Measurements from ENCODE around the gene CCL1. TPM values are rescaled to one million over a fixed set of nuclear protein-coding genes. Genes with fewer than 3 reads are reported as not detected.
A peak's percentile ranks its signal among the peaks of the same experiment; 100 is the strongest.

CCL1 gene
- total RNA-seq, 1 experiment from 2014 or later = not detected

DNA sequence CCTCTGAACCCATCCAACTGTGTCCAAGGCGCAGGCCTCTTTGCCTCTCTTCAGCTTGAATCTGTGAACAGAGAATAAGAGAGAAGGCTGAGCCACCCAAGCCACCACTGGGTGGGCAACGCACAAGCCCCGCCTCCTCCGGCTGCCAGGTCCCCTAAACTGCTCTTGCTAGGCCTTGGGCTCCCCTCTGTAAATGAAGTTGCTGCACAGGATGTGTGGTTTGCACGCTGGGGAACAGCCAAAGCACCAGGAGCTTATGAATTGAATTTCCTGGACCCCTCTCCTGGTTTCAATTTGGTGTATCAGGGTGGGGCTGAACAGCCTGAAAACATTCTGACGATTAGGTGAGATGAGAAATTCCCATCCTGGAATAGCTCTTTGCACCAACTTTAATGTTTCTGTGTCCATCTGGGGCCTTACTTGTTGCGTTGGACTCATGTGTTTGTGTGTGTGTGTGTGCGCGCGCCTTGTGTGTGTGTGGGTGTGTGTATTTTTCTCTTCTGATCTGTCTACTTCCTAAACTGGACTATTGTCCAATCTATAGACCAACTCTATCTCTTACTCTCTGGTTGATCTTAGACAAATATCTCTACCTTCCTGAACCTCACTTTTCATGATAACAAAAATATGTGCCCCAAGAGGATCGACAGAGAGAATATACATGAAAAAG, 2.3 kb downstream of the CCL1 start:
- intact Hi-C loops (cut with micrococcal nuclease; ENCODE audit: unreplicated experiment) (loop anchor here (1.0 to 10.0 kb wide), 2 partner anchors 160 to 586 kb away; no protein-coding TSS in a partner anchor), in situ Hi-C loops (cut with HindIII; ENCODE audit: low pct_unique_long_range_greater_than_20kb, low sequenced_read_pairs) (no loop called here)
- CTCF ChIA-PET = interaction anchor here (0.7 to 3.4 kb wide), 24 partner anchors 8 to 433 kb away, joined by 3 to 90 read pairs (median 4); partner anchors contain the start of gene CCL2
- no peak overlapping the region for H3K4me3 ChIP-seq (ENCODE audit: low read depth in 2 of 2, low read length in 2 of 2)
- H3K4me1 ChIP-seq (ENCODE audit: control insufficient read depth, insufficient read depth, low read length) = no peaks in the 10 kb centered on the region; the same call in 1 of the 2 replicates
- H3K9me3 ChIP-seq (ENCODE audit: control insufficient read depth, insufficient read depth, low read depth, low read length) = no peaks in the 10 kb centered on the region
- H3K36me3 ChIP-seq (ENCODE audit: control insufficient read depth, insufficient read depth, low read length) = no peaks in the 10 kb centered on the region
- H3K27me3 ChIP-seq (ENCODE audit: control insufficient read depth, insufficient read depth, low read length) = no peaks in the 10 kb centered on the region
- H3K27ac ChIP-seq (ENCODE audit: low read length) = peak overlapping the region; percentile 29
- DNase-seq (ENCODE audit: low read depth, low spot score) = no peak
- no peak for ATAC-seq
- BruUV-seq (replicated peaks) = no TSS peak
- TF ChIP-seq, protein P1, sequence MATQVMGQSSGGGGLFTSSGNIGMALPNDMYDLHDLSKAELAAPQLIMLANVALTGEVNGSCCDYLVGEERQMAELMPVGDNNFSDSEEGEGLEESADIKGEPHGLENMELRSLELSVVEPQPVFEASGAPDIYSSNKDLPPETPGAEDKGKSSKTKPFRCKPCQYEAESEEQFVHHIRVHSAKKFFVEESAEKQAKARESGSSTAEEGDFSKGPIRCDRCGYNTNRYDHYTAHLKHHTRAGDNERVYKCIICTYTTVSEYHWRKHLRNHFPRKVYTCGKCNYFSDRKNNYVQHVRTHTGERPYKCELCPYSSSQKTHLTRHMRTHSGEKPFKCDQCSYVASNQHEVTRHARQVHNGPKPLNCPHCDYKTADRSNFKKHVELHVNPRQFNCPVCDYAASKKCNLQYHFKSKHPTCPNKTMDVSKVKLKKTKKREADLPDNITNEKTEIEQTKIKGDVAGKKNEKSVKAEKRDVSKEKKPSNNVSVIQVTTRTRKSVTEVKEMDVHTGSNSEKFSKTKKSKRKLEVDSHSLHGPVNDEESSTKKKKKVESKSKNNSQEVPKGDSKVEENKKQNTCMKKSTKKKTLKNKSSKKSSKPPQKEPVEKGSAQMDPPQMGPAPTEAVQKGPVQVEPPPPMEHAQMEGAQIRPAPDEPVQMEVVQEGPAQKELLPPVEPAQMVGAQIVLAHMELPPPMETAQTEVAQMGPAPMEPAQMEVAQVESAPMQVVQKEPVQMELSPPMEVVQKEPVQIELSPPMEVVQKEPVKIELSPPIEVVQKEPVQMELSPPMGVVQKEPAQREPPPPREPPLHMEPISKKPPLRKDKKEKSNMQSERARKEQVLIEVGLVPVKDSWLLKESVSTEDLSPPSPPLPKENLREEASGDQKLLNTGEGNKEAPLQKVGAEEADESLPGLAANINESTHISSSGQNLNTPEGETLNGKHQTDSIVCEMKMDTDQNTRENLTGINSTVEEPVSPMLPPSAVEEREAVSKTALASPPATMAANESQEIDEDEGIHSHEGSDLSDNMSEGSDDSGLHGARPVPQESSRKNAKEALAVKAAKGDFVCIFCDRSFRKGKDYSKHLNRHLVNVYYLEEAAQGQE (IDR thresholded peaks at IDR 0.05; ENCODE audit: insufficient read depth in 1 of 2, low read depth in 2 of 2, low read length in 1 of 2) = no peak
- no peak for TF ChIP-seq SIN3A (IDR thresholded peaks at IDR 0.05; ENCODE audit: borderline replicate concordance, insufficient read depth, low read depth, low read length)
- TF ChIP-seq POLR2AphosphoS5 (IDR thresholded peaks at IDR 0.05; ENCODE audit: low read depth, low read length) = no peak
- TF ChIP-seq, protein P2, sequence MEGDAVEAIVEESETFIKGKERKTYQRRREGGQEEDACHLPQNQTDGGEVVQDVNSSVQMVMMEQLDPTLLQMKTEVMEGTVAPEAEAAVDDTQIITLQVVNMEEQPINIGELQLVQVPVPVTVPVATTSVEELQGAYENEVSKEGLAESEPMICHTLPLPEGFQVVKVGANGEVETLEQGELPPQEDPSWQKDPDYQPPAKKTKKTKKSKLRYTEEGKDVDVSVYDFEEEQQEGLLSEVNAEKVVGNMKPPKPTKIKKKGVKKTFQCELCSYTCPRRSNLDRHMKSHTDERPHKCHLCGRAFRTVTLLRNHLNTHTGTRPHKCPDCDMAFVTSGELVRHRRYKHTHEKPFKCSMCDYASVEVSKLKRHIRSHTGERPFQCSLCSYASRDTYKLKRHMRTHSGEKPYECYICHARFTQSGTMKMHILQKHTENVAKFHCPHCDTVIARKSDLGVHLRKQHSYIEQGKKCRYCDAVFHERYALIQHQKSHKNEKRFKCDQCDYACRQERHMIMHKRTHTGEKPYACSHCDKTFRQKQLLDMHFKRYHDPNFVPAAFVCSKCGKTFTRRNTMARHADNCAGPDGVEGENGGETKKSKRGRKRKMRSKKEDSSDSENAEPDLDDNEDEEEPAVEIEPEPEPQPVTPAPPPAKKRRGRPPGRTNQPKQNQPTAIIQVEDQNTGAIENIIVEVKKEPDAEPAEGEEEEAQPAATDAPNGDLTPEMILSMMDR (IDR thresholded peaks at IDR 0.05) = no peak
- TF ChIP-seq TCF7L2 (IDR thresholded peaks at IDR 0.05; ENCODE audit: low read depth, low read length) = no peak
- POLR2A ChIA-PET = interaction anchor here (0.6 kb wide), 1 partner anchor 59 kb away, joined by 3 read pairs; no protein-coding TSS in a partner anchor

DNA sequence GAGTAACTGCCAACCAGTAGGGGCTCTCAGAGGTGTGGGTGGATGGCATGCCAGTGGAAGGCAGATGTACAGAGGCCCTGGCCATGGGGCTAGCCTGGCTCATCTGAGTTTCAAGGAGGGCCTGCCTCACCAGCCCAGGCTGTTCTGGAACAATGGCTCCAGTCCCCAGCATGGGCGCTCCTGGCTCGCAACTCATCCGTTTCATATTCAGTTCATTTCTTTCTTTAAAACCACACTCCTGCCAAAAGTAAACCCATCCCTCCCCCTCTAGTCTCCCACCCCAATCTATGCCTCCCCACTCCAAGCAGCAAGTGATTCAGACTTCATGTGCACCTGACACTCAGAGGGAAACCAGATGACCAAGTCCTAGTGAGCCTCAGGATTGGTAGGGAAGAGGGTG, 4.4 kb downstream of the CCL1 start:
- no peak overlapping the region; the same call in 1 of the 2 replicates for H3K27ac ChIP-seq (ENCODE audit: low read length)
- ChIA-PET CTCF (no interaction called here), POLR2A (no interaction called here)
- no peaks in the 10 kb centered on the region for H3K36me3 ChIP-seq (ENCODE audit: control insufficient read depth, insufficient read depth, low read length)
- no peak overlapping the region for H3K4me3 ChIP-seq (ENCODE audit: low read depth in 2 of 2, low read length in 2 of 2)
- in situ Hi-C loops (cut with HindIII; ENCODE audit: low pct_unique_long_range_greater_than_20kb, low sequenced_read_pairs) = no loop called here
- DNase-seq (ENCODE audit: low read depth, low spot score) (no peak), ATAC-seq (no peak)
- no peaks in the 10 kb centered on the region for H3K27me3 ChIP-seq (ENCODE audit: control insufficient read depth, insufficient read depth, low read length)
- no TSS peak for BruUV-seq (replicated peaks)
- H3K4me1 ChIP-seq (ENCODE audit: control insufficient read depth, insufficient read depth, low read length) = no peaks in the 10 kb centered on the region; the same call in 1 of the 2 replicates
- no peaks in the 10 kb centered on the region for H3K9me3 ChIP-seq (ENCODE audit: control insufficient read depth, insufficient read depth, low read depth, low read length)
- intact Hi-C loops (cut with micrococcal nuclease; ENCODE audit: unreplicated experiment) = no loop called here
- TF ChIP-seq, protein P1 (IDR thresholded peaks at IDR 0.05; ENCODE audit: insufficient read depth in 1 of 2, low read depth in 2 of 2, low read length in 1 of 2) = no peak
- TF ChIP-seq SIN3A (IDR thresholded peaks at IDR 0.05; ENCODE audit: borderline replicate concordance, insufficient read depth, low read depth, low read length) (no peak), POLR2AphosphoS5 (IDR thresholded peaks at IDR 0.05; ENCODE audit: low read depth, low read length) (no peak), TCF7L2 (IDR thresholded peaks at IDR 0.05; ENCODE audit: low read depth, low read length) (no peak)
- TF ChIP-seq, protein P2 (IDR thresholded peaks at IDR 0.05) = no peak
